GM21576 (cell line): ENCODE measurements around the gene PEMT.

Experiments used
- ATAC-seq: cut with Tn5 transposase; IDR thresholded peaks from one replicate; pipeline ENCODE4 v1.9.1; 2021; ENCODE audit warnings: mild to moderate bottlenecking, moderate library complexity; ENCODE audit not compliant: unreplicated experiment

PEMT gene

DNA sequence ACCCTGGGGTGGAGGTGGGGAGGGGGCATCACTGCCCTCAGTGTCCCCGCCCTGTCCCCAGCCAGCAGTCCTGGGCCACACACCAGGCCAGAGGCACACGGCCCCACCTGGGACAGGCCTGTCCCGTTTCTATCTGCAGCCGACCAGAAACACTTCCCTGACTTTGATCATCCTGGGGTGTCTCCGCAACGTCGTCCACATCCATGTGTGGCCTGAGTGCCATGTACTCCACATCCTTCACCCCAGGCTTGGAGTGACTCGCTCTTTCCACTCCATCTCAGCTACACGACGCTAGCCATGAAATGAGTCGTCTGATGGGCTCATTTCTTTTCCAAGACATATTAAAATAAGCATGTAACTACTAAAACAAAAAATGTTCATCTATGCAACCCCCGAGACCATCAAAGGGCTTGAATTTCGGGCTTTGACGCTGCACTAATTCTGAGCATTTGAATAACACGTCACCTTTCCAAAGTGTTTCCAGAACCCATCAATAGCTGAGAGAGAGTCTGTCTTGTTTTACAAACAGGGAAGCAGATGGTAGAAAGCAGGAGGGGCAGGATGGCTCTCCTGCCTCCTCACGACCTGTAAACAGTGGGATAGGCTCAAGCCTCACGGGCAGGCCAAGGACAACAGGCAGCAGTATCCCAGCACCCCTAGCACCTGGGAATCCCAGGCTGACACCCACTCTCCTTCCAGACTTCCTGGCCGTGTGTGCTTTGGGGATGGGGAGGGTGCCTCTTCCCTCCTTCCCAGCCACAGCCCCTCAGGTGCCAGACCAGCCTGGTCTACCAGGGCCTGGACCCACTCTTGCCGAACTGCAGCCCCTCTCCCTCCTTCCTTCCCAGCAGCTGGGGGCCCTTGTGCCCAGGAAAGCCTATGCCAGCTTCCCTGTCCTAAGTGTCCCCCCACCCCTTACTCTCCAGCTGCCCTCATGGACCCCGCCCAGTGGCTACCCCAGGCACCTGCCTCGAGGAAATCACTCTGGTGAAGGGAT lies 75.3 kb downstream of the PEMT start:
- ATAC-seq, result no peak

DNA sequence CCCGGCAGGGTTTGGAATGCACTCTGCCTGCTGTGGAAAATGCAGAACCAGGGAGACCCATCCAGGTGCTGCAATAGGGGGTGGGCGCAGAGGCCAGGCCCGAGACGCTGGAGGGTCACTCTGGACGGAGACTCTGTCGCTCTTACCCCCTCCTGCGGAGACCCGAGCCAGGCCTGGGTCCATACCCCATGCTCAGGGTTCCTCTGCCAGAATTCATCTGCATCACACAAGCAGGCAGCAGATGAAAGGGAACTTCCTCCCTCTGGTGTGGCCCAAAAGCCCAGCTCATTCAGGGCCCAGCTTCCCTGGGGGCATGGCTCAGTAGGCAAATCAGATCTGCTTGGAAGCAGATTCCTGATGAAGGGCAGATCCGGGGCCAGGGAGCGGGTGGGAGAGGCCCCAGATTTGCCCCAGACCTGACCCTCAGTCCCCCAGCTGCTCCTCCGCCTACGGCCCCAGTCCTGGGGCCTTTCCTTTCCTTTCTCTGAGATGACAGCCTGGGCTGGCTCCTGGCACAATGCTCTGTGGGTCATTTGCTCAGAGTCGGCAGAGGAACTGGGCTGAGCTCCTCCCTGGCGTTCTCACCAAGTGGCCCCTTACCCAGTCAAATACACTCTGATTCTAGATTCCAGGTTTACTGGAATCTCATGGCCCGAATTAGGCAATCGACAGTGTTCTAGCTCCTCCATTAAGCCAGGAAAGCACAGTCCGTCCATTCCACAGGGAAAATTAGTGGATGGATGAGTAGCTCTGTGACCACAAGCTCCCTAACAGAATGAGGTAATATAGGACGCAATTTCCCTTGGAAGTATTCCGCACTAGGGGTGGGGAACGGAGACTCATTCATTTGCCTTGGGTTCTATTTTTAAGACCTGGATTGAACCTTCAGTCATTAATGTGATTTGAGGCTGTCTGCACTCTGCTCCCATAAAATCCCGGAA lies 76.2 kb downstream of the PEMT start:
- ATAC-seq, result no peak

DNA sequence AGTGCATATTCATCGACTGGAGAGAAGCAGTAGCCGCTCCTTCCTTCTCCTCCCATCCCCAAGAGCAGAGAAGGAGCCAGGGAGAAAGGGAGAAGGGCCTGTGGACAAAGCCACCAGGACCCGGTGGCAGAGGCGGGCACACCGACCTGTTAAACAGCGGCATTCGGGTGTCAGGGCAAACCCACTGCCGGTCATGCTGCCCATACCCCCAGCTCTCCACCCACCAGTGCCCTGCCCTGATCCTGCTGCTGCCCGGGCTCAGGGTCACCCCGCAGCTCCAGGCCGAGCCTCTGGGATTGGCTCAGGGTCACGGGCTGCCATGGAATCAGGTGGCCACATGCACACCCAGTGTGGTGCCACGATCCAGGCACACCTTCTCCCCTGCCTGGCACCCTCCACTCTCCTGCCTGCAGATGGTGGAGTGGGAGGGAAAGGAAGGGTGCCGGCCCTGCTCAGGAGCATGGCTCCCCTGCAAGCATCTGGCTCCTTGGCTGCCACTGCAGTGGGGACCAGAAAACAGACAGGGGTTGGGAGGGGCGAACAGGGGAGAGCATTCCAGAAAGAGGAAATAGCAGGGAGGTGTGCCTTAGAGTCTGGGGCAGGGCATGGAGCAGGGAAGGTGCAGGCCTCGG lies 77.0 kb downstream of the PEMT start:
- no peak for ATAC-seq

DNA sequence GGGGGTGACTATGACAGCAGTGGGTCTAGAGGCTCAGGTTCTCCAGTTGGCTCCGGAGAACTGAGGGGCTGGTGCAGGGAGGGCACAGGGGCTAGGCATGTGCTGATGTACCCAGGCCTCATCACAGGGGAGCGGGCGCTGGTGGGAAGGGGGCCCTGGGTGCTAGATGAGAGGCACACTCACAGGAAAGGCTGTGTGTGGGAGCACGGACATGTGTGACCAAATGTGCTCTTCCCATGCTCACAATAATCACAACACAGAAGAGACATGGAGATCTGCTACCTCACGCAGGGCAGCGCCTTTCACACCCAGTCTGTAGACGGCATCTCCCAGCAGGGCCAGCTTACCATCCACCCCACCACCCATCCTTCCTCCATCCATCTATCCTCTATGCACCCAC lies 77.9 kb downstream of the PEMT start:
- no peak for ATAC-seq

DNA sequence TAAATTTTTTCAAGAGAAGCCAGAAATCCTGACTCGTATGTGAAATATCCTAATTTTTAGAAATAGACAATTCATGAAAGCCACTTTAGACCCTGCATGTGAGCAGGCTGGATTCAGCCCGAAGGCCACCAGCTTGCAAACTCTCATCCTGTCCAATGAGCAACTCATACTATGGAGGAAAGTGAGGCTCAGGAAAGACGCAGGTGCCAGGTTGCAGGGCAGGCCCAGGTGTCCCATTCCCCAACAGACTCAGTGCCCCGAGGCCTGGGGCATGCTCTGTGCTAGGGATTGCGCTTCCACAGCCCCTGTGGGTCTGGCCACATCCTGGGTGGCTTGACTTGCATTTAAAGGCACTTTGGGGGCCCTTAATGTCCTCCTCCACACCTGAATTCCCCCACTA lies 78.6 kb downstream of the PEMT start:
- no peak for ATAC-seq

DNA sequence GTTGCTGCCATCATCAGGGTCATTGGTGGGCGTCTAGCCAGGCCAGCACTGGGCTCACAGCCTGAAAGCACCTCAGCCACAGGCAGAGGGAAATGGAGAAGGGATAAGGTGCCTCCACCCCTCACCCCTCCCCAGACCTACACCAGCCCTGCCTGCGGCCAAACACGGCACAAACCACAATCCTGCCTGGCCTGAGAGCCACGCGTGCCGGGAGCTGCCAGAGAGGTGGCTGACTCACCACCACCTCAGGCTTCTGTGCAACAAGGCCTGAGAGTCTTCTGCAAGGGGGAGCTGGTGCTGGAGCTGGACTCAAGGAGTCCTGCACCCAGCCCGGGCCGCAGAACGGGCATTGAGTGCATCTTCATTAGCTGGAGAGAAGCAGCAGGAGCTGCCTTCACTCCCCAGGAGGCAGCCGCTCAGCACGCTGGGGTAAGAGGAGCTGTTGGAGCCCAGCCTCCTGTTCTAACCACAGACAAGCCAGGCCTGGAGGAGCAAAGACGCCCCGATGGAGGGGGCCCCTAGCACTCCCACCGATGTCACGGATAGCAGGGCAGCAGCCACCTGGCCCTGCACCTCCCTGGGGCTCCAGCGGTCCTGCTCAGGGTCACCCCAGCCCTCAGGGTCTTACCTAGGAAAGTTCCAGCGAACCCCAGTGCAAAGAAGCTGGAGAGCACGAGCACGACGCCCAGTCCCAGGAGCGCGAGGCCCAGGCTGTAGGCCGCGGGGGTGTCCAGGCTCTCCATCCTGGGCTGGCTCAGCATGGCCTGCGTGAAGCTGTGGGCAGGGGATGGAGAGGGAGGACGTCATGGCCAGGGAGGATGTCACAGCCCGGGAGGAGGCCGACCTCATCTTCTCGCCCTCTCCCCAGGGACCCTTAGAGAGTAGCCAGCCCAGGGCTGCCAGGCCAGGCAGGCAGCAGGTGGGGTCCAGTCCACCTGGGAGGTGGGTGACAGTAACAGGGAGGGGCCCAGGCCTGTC lies 79.3 kb downstream of the PEMT start:
- no peak for ATAC-seq

DNA sequence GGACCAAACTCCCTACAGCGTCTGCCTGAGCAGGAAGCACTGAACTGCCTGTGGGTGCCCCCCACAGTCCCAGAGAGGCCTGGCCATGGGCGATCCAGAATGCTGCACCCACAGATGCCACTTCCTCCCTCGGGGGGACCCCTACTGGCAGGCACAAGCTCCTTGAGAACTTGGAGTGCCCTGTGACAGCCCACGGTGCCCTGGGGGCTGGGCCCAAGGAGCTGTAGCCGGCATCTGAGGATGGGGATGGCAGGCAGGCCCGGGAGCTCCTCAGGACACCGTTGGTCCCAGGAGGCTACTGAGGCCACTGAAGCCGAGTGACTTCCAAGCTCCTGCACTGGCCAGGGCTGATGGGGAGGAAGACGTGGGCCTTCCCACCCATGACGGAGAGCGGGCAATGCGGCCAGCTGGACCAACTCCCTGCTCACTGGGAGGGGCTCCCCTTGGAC lies 80.2 kb downstream of the PEMT start:
- ATAC-seq, result no peak

DNA sequence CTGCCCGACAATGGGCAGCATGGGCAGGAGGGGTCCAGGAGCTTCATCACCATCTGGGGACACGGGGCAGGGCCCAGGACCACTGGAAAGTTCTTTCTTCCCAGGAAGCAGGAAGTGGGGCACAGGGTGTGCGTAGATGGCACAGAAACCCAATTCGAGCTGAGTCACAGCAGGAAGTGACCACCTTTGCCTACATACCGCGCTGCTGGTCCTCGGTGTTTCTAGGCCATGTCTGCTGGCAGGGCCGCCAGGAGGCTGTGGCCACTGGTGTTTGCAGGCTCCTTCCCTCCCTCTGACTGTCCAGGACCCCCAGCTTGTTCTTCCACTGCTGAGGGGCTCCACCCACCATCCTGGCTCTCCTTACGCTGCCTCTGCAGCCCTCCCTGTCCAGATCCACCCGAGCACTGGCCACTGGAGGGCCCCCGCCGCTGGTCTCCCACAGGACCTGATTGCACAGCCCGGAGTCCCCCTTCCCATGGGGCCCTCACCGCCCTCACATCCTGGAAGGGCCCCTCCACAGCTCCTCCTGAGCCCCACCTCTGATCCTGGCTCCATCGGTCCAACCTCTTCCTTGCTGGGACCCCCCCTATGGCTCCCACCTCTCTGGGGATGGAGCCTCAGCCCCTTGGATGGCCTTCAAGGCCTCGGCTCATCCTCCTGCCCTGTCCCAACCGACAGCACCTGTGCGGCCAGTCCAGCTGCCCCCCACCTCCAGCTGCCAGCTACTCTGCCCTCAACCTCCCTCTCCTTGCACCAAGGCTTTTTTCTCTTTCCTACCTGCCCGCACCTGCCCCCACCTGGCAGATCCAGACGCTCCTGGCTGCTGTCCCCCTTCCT lies 80.8 kb downstream of the PEMT start:
- no peak for ATAC-seq

DNA sequence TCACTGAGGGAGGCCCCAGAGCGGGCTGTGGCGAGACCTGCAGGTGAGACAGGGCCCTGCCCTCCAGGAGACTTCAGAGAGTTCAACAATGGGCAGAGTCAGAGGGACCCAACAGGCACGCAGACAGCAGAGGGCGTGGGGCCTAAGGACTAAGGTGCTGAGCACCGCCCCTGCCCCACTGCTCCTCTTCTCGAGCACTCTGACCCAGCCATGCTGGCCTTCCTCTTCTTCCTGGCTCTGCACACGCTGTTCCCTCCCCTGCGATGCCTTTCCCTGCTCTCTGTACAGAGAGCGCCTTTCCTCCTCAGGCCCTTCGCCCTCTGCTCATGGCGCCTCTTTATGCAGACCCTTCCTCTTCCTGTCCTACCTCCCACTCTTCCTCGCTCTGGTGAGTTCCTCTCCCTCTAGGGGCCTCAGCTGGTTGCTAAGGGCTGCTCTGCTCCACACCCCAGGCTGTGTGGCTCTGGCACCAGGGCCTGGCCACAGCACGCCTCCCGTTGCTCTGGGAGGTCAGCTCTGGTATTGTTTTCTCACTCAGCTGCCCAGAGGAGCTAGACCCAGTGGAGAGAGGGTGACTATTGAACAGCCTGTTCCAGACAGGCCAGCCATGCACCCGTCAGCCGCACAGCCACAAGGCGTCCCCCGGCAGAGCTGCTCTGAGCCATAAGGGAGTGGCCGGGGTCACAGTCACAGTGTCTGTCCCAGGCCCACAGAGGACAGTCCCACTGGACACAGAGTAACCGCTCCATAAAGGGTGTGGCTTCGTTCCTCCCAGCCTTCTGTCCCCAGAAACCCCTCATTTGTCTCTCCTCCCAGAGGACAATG lies 81.7 kb downstream of the PEMT start:
- ATAC-seq, result no peak

DNA sequence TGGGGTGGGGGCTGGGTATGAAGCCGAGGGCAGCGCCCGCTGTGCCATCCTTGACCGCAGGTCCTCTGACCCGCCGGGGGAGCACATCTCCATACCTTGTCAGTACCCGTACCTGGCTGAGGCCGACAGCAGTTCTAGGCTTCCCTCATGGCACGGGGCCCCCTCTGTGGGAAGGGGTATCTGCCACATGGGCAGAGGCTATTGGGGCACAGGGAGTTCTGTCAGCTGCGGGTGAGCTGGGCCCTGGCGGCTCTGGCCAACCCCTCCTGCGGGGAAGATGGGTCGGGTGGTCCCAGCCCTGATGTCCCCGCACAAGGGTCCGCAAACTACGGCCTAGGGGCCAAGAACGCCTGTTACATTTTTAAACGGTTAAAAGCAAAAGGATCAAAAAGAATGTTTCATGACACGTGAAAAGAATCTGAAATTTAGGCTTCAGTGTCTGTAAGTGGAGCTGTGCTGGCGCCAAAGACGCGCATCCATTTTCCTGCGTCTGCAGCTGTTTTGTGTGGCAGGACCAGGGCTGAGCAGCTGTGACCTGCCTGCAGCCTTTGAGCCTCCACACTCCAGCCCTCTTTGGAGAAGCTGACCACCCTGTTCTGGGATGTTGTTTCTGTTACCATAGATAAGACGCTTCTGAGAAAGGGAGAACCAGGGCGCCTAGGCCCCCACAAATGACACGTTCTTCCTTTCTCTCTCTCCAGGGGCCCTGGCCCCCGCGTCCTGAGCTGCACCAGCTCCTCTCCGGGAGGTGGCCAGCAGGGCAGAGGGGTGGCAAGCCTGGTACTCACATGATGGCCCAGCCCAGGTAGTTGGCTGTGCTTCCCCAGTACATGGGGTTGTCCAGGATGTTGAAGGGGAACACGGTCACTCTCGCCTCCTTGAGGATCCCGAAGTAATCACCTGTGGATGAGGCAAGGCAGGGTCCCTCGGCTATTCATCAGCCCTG lies 82.6 kb downstream of the PEMT start:
- ATAC-seq, result no peak

DNA sequence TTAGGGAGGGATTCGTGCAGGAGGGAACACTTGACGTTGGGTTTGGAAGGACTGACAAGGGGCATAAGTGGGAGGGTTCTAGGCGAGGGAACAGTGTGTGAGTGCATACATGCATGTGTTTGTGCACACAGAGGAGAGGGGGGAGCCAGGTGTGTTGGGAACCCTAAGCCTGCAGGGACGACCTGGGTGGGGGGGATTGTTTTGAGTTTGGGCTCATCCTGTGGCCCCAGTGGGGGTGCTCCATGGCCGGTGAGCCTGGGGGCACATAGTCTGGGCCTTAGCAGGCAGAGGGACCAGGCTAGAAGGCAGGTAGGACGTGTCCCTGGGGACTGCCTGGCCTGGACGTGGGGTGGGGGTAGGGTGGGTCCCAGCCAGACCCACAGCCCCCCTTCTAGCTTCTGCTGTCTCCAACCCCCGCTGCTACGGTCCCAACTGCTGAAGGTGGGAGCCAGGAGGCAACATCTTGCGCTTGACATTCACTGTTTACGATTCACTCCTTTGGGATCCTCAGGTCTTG lies 83.4 kb downstream of the PEMT start:
- ATAC-seq, result no peak

DNA sequence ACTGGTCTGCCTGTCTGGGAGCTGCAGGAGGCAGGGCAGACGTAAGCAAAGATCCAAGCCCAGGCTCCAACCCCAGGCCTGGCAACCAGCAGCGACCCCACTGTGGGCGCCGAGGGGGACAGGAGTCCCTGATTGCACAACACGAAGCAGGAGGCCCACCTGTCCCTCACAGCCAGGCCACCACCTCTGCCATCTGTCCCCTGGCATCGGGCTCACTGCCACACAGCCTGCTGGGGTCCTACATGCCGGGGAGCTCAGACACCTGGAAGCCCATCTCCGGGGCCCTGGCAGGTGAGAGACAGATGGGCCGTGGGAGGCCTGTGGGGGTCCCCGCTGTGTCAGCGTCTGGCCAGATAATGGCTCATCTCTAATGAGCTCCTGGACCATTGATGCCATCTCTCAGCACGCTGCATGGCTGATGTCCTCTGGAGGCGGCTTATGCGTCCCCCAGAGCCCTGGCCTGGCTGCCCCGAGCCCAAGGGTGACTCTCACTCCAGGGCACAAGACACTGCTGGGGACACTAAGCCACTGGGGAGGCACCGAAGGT lies 84.0 kb downstream of the PEMT start:
- no peak for ATAC-seq

DNA sequence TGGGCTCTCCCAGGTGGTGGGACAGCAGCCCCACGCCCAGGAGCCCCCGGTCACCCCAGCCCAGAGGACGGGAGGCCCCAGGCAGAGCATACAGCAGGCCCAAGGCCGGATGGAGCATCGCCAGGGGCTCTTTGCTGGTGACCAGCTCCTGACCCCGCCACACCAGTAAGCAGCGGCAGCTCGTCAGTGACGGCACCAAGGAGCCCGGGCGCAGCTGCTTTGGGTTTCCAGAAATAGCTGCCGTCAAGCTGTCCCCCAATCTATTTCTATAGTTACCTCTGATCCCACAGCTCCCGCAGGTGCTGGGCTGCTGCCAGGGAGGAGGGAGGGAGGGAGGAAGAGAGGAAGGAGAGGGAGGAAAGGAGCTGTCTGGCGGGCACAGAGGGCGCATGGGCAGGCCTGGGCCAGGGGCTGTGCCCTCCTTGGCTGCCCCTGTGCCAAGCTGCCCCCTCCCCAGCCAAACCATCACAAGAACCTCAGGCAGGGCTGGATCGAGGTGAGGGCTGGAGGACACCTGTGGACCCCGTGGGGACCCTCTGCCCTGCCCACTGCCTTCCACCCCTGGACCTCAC lies 84.5 kb downstream of the PEMT start:
- ATAC-seq, result no peak

DNA sequence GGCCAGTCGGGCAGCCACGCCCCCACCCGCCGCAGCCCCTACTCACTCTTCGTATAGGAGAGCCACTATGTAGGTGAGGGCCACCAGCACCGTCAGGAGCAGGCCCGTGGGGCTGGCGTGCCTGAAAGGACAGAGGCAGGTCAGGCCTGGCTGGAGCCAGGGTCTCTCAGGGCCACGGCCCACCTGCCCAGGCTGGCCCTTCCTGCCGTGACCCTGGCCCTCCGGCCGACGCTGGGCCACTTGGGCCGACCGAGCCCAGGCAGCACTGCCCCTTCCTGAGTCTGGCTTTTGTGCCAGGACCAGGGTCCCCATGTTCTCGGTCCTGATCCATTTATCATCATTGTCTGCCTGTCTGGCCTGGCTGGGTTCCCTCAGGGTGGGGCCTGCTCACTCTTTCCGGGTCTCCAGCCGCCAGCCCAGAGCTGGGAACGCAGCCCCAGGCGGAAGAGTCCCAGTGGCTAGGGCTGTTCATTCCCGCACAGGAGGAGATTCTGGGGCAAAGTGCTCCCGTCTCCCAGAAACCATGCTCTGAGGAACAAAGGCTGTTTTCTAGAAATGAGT lies 85.2 kb downstream of the PEMT start:
- ATAC-seq, result no peak

DNA sequence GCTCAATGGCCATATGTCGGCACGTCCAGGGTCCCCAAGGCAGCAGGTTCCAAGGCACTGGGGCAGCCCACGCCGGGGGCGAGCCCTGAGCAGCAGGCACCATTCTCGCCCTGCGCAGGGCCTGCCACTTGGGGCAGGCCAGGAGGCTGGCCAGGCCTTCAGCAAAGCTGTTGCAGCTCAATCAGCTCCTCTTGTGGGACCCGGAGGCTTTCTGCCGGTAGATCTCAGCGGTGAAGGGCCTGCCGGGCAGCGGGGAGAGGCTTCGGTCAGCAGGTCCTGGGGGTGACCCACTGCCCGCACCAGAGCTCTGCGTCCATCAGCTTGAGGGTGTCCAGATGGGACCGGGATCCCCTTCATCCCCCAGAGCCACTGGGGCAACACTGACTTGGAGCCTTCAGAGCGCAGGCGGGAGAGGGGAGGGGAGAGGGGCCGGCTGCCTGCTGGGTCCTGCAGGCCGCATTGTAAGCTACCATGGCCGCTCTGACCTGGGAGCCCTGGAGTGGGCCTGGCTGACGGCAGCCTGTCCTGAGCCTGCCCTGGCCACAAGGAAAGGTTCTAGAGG lies 85.8 kb downstream of the PEMT start:
- no peak for ATAC-seq

DNA sequence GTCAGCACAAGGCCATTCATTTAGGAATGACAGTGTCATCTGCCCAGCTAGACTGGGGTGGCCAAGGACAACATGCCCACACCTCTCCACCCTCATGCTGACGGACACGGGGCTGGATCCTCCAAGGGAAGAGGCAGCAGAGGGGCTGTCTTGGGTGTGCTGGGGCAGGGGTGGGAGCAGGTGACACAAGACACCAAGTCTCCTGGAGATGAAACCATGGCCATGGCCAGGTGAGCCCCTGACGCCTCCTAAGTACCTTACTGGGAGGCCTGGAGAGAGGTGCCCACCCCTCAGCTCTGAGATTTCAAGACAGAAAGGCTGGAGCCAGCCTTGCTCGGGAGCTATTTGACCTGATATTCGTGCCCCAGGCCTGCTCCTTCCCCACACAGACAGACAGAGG lies 86.4 kb downstream of the PEMT start:
- no peak for ATAC-seq
